Neural progenitor cell (in vitro differentiated cells): ENCODE results near the gene DDC. TPM values are rescaled to one million over a fixed set of nuclear protein-coding genes. Genes with fewer than 3 reads are reported as not detected.

ENCODE experiments used
- DNase-seq: peaks from one replicate; pipeline ENCODE4 v3.0.0-alpha.2; 2016; ENCODE audit warnings: low spot score
- H2AFZ ChIP-seq: fragments of 200-600 bp; sonication (generic); replicated peaks from 2 replicates; pipeline ENCODE4 v1.6.1; 2016; ENCODE audit warnings: antibody characterized with exemption
- H3F3A ChIP-seq: fragments of 200-600 bp; sonication (generic); 2 replicates; pipeline ENCODE4 v1.6.1; 2016; ENCODE audit warnings: antibody characterized with exemption, low read depth
- H3K27ac ChIP-seq: fragments of 200-600 bp; sonication (generic); 2 replicates; pipeline ENCODE4 v1.5.1; 2016; ENCODE audit warnings: mild to moderate bottlenecking
- H3K27me3 ChIP-seq: fragments of 200-600 bp; sonication (generic); 2 replicates; pipeline ENCODE4 v1.6.1; 2016; ENCODE audit warnings: mild to moderate bottlenecking, moderate library complexity
- H3K36me3 ChIP-seq: fragments of 200-600 bp; sonication (generic); 2 replicates; pipeline ENCODE4 v1.5.1; 2016
- H3K4me1 ChIP-seq: fragments of 200-600 bp; sonication (generic); 2 replicates; pipeline ENCODE4 v1.6.1; 2016; ENCODE audit warnings: mixed run types
- H3K4me2 ChIP-seq: fragments of 200-600 bp; sonication (generic); 2 replicates; pipeline ENCODE4 v1.6.1; 2016
- H3K4me3 ChIP-seq: fragments of 200-600 bp; sonication (generic); 2 replicates; pipeline ENCODE4 v1.5.1; 2016
- H3K79me2 ChIP-seq: fragments of 200-600 bp; sonication (generic); 2 replicates; pipeline ENCODE4 v1.6.1; 2016; ENCODE audit warnings: low read depth
- H3K9ac ChIP-seq: fragments of 200-600 bp; sonication (generic); 2 replicates; pipeline ENCODE4 v1.6.1; 2016
- H3K9me3 ChIP-seq: fragments of 200-600 bp; sonication (generic); 2 replicates; pipeline ENCODE4 v1.5.1; 2016; ENCODE audit warnings: low read depth
- H4K20me1 ChIP-seq: fragments of 200-600 bp; sonication (generic); 2 replicates; pipeline ENCODE4 v1.6.1; 2016; ENCODE audit warnings: low read depth
- H3K27ac Mint-ChIP-seq: 3 replicates; pipeline ENCODE4 v1.8.0; 2021; ENCODE audit warnings: mixed read lengths
- H3K27me3 Mint-ChIP-seq: 2 replicates; pipeline ENCODE4 v1.8.0; 2022; ENCODE audit warnings: low read depth, mild to moderate bottlenecking, inconsistent platforms, moderate library complexity, mixed read lengths; ENCODE audit not compliant: insufficient read depth
- H3K36me3 Mint-ChIP-seq: 3 replicates; pipeline ENCODE4 v1.8.0; 2021; ENCODE audit warnings: mixed read lengths
- H3K4me1 Mint-ChIP-seq: 3 replicates; pipeline ENCODE4 v1.8.0; 2021; ENCODE audit warnings: mixed read lengths
- H3K4me3 Mint-ChIP-seq: 3 replicates; pipeline ENCODE4 v1.8.0; 2021; ENCODE audit warnings: mild to moderate bottlenecking, moderate library complexity, mixed read lengths
- H3K9me3 Mint-ChIP-seq: 3 replicates; pipeline ENCODE4 v1.8.0; 2020; ENCODE audit warnings: mixed read lengths
- CTCF ChIP-seq: fragments of 200-600 bp; sonication (generic); IDR thresholded peaks from 2 replicates; pipeline ENCODE4 v1.5.1; 2017; ENCODE audit warnings: antibody characterized with exemption, mild to moderate bottlenecking
- EZH2 ChIP-seq: fragments of 200-600 bp; sonication (generic); IDR thresholded peaks from 2 replicates; pipeline ENCODE4 v1.6.1; 2017; ENCODE audit warnings: antibody characterized with exemption, mild to moderate bottlenecking, moderate library complexity
- EZH2phosphoT487 ChIP-seq: fragments of 200-600 bp; sonication (generic); IDR thresholded peaks from 2 replicates; pipeline ENCODE4 v1.6.1; 2017; ENCODE audit warnings: antibody characterized with exemption
- total RNA-seq: library from RNA; depleted of rRNA; stranded (reverse); fragments of >200 nt; gene quantifications from 2 replicates; pipeline ENCODE4 v1.2.3, GENCODE V29; 2015; ENCODE audit warnings: low replicate concordance

The DDC gene
- total RNA-seq, 1 donor from 2014 or later: not detected

GRCh38 chr7:50418086-50418515 is 147.1 kb downstream of the DDC start:
- H3K4me1 Mint-ChIP-seq: peaks cover 4% of the 10 kb centered on the region
- Histone ChIP-seq H3K4me2 (no peak overlapping the region), H3K9ac (no peak overlapping the region), H3F3A (peaks cover 4% of the 10 kb centered on the region), H3K9me3 (no peaks in the 10 kb centered on the region), H2AFZ (no peak overlapping the region), H3K4me1 (peaks cover 14% of the 10 kb centered on the region), H4K20me1 (no peaks in the 10 kb centered on the region), H3K4me3 (no peak overlapping the region), H3K27ac (no peak overlapping the region), H3K79me2 (no peaks in the 10 kb centered on the region), H3K36me3 (no peaks in the 10 kb centered on the region), H3K27me3 (no peaks in the 10 kb centered on the region)
- no peaks in the 10 kb centered on the region for H3K9me3 Mint-ChIP-seq
- TF ChIP-seq EZH2 (no peak), CTCF (peak; percentile 93)
- H3K27me3 Mint-ChIP-seq: peaks cover 2% of the 10 kb centered on the region
- H3K36me3 Mint-ChIP-seq: no peaks in the 10 kb centered on the region
- peak; percentile 87 for DNase-seq
- no peak overlapping the region for H3K27ac Mint-ChIP-seq
- no peak overlapping the region for H3K4me3 Mint-ChIP-seq

- Histone ChIP-seq H3K27ac (no peak overlapping the region), H3K9me3 (no peaks in the 10 kb centered on the region), H3K79me2 (no peaks in the 10 kb centered on the region), H2AFZ (peak overlapping the region; percentile 6), H3F3A (peaks cover 4% of the 10 kb centered on the region), H3K36me3 (no peaks in the 10 kb centered on the region), H4K20me1 (no peaks in the 10 kb centered on the region), H3K4me2 (no peak overlapping the region), H3K27me3 (no peaks in the 10 kb centered on the region), H3K4me3 (no peak overlapping the region), H3K4me1 (peaks cover 6% of the 10 kb centered on the region), H3K9ac (no peak overlapping the region)
- H3K27ac Mint-ChIP-seq: no peak overlapping the region
- no peak overlapping the region for H3K4me3 Mint-ChIP-seq
- H3K4me1 Mint-ChIP-seq: no peaks in the 10 kb centered on the region
- H3K9me3 Mint-ChIP-seq: no peaks in the 10 kb centered on the region
- no peak for TF ChIP-seq EZH2
- peak; percentile 4 for TF ChIP-seq CTCF
- no peak for DNase-seq
- no peaks in the 10 kb centered on the region for H3K36me3 Mint-ChIP-seq
- H3K27me3 Mint-ChIP-seq: peaks cover 2% of the 10 kb centered on the region
Measured at GRCh38 chr7:50416527-50417182, 148.6 kb downstream of the DDC start.

GRCh38 chr7:50415844-50416364 is 149.3 kb downstream of the DDC start:
- Histone ChIP-seq H2AFZ (no peak overlapping the region), H3K4me3 (no peak overlapping the region), H3K79me2 (no peaks in the 10 kb centered on the region), H3K4me1 (no peaks in the 10 kb centered on the region), H3K9me3 (no peaks in the 10 kb centered on the region), H4K20me1 (no peaks in the 10 kb centered on the region), H3K4me2 (no peak overlapping the region), H3K27ac (no peak overlapping the region), H3F3A (peaks cover 4% of the 10 kb centered on the region), H3K36me3 (no peaks in the 10 kb centered on the region), H3K9ac (no peak overlapping the region), H3K27me3 (no peaks in the 10 kb centered on the region)
- peaks cover 4% of the 10 kb centered on the region for H3K27me3 Mint-ChIP-seq
- TF ChIP-seq CTCF (no peak), EZH2 (no peak), EZH2phosphoT487 (no peak)
- no peak overlapping the region for H3K27ac Mint-ChIP-seq
- H3K4me1 Mint-ChIP-seq: no peaks in the 10 kb centered on the region
- DNase-seq: no peak
- H3K9me3 Mint-ChIP-seq: no peaks in the 10 kb centered on the region
- H3K36me3 Mint-ChIP-seq: no peaks in the 10 kb centered on the region
- H3K4me3 Mint-ChIP-seq: no peak overlapping the region
